HG03060 (cell line): Measurements from ENCODE around the gene FCHSD1.
A peak's percentile ranks its signal among the peaks of the same experiment; 100 is the strongest.
"Not testable (repeated sequence)": the region's sequence is repeated elsewhere in the genome, so short reads cannot be mapped to it uniquely, and the experiment has no call there.

ENCODE experiments used
- ATAC-seq: cut with Tn5 transposase; IDR thresholded peaks from one replicate; pipeline ENCODE4 v1.9.1; 2021; ENCODE audit warnings: low read depth, moderate number of reproducible peaks; ENCODE audit not compliant: unreplicated experiment

The FCHSD1 gene

GRCh38 chr5:141618804-141619554 is 32.2 kb downstream of the FCHSD1 start, which contains the start of gene DIAPH1:
Gene DIAPH1 (minus strand): TSS chr5:141619000. CDS start chr5:141618914, 86 bp downstream.
- peak; percentile 56 for ATAC-seq

DNA sequence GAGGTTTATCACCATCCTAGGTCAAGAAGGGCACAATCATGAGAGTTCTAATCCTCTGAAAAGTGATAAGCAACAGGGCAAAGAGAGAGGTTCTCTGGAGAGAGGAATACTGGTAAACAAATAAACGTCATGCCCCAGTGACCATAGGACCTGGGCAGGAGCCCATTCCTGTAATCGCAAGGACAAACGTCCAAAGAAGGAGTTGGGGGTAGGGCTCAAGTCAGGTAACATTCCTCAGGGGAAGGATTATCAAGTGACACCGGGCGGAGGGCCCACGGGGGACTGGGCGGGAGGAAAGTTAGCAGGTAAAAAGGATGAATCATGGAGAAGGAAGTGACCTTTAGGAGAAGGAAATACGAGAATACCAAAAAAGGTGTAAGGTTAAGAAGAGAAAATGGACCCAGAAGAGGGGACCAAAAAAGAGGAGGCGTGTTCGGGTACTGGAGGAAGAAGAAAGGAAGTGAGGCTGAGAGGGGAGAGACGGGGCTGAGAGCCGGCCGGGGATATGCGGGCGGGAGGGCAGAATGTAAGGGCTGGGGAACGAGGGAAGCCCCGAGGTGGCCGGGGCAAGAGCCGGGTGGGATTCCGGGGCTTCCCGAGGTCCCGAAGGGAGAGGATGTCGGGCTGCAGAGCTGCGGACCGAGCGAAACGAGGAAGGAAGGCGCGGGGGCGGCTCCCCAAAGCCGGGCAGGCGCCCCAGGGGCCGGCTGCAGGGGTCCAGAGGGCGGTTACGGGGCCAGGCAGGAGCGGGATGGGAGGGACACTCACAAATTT is 33.0 kb downstream of the FCHSD1 start:
- ATAC-seq, result peak; percentile 3

- ATAC-seq, result no peak
Measured at GRCh38 chr5:141617682-141618029, 33.6 kb downstream of the FCHSD1 start.

- no peak for ATAC-seq
Measured at GRCh38 chr5:141617128-141617527, 34.1 kb downstream of the FCHSD1 start.

GRCh38 chr5:141615991-141616720 is 35.1 kb downstream of the FCHSD1 start:
- ATAC-seq, result no peak

DNA sequence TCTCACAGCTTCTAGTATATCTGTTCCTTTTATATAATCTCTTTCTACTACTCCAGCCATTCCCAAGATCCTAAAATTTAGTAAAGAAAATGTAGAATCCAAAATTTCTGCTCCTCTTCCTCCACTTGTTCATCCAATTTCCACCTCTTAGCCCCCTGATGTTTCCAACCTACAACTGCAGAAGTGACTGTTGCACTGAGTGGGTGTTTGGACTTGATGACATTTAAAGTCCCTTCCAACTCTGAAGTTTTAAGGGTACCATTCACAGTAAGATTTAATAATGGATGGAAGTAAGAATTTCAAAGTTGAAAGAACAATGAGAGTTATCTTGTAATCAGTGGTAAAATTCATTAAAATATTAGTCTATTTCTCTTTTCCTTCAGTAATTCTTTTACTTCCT is 37.9 kb downstream of the FCHSD1 start:
- ATAC-seq, result no peak

DNA sequence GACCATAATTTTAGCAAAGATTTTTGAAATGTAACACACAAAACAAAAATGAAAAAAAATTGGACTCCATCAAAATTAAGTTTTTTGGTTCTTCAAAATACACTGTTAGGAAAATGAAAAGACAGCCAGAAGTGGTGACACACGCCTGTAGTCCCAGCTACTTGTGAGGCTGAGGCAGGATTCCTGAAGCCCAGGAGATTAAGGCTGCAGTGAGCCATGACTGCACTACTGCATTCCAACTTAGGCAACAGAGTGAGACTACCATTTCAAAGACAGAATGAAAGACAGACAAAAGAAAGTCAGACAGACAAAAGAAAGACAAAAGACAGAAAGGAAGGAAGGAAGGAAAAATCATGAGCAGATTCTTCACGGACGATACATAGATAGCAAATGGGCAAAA is 39.9 kb downstream of the FCHSD1 start:
- no peak for ATAC-seq

DNA sequence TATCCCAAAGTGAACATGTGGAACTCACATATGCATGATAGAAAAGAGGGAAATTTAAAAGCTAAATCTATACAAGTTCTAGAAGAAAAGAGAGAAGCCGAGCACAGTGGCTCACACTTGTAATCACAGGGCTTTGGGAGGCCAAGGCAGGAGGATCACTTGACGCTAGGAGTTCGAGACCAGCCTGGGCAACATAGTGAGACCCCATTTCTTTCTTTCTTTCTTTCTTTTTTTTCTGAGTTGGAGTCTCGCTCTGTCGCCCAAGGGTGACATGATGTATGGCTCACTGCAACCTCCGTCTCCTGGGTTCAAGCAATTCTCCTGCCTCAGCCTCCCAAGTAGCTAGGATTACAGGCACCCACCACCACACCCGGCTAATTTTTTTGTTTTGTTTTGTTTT is 41.3 kb downstream of the FCHSD1 start:
- ATAC-seq, result not testable (repeated sequence)

DNA sequence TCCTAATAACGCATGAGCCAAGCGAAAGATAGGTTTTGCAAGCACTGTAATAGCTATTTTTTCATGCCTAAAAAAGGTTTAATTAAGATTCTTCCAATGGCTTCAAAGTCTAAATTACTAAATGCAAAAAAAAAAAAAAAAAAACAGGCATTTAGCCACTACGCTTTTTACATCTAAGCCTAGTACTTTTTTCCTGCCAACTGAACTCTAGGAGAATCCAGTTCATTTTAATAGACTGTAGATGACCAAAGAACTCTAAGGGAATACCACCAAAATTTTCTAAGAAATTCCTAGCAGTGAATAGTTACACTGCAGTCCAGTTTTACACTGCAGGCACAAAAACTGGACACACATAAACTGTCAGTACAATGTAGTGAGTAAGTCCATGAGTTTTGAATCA is 42.2 kb downstream of the FCHSD1 start:
- no peak for ATAC-seq

DNA sequence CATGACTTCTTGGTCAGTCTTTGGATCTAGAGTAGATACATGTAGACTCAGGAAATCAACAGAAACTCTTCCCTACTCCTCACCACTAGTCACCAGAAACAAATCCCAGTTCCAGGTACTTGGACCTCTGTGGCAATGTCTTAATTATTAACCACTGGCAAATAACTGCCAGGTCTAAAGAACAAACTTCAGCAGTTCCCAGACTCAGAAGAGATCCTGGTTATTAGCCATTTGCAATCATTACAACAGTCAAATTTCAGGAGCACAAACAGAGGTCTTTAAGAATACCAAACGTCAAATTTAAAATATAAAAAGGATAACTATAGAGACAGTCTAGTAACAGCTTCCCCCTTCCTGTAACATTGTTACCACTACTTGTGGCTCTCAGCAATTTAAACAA is 42.7 kb downstream of the FCHSD1 start:
- ATAC-seq, result no peak

GRCh38 chr5:141608046-141608445 is 43.2 kb downstream of the FCHSD1 start:
- ATAC-seq, result no peak

- peak; percentile 89 for ATAC-seq
Measured at GRCh38 chr5:141605523-141606277, 45.5 kb downstream of the FCHSD1 start.

DNA sequence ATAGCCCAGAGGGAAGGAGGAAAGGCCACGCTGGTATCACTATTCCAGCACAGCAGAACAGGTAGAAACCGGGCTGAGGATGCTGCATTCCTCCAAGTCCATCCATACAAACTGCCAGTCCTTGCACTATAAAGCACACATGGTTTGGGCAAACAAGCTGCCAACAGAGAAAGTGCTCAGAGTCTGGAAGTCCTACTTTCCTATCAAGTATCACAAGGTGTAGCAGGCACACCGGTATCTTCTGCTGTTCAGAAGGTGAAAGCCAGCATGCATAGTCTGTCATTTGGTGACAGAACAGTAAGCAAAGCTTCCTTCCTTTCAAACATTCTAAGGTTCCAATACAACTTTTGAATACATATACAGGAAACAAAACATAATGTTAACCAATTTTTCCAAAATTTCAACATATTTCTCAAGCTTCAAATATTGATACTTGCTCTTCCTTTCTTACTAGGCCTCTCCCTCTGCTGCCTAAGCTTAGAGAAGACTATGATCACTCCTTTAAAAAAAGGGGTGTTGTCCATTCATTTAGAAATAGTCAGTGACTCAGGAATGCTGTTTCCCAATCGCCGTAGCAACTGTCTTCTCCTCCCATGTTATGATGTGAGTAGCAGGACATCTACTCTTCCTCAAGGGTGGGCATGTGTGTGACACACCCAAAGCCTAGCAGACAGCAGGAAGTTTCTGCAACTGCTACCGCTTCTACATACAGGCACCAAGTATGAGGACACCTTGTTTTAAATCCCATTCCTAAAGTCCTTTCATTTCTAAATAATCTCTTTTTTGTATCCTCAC is 47.1 kb downstream of the FCHSD1 start:
- no peak for ATAC-seq

DNA sequence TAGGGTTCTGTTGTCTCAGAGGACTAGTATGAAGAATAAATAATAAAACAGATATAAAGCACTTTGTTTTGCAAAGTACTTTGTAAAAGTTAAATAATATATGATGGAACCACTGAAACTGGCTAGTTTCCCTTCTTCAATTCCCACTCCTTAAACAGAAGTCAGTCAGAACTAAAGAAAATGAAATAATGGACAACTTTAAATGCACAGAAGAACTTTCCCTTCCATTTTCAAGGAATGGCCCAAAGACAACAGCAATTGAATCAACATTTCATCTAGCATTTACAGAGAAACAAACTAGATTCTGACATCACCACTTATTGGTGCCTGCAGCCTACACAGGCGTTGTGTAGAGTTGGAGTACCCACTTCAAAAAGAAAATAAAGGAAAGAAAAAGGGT is 48.6 kb downstream of the FCHSD1 start:
- no peak for ATAC-seq

DNA sequence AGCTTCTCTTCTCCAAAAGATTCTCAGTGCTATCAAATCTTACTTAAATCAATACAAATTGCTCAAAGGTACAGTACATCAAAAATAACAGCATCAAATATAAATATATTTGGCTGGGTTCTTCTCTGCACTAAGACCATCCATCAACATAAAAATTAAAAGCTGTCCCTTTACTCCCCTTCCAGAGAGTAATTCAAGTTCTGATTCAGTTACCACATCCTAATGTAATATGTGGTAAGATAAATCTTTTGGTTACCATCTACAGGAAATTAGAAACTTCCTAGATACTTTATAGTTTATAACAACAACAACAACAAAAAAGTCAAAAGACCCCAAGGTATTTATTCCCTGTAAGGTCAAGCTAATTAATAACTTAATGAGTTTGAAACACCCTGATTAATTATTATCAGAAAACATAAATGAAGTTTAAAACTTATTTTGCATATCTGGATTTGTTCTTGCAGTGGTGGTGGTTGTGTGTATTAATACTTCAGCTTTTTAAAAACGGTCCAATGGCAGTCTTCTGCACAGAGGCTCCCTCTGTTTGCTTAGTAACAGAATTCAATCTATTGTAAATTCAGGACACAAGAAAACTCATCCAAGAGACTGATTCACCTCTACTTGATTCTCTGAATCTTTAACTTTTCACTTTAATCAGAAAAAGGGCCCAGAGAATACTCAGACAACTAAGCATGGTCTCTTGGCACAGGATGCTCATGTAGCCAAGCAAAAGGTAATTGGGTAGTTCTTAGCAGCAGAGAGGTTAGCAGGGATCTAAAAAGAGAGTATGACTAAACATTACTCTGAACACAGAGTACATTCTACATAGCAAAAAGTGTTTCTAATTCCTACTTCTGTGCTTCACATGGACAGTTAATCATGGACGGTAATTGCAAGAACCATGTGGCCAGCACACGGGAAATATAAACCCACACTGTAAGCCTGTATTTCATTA is 52.5 kb downstream of the FCHSD1 start:
- ATAC-seq, result no peak

DNA sequence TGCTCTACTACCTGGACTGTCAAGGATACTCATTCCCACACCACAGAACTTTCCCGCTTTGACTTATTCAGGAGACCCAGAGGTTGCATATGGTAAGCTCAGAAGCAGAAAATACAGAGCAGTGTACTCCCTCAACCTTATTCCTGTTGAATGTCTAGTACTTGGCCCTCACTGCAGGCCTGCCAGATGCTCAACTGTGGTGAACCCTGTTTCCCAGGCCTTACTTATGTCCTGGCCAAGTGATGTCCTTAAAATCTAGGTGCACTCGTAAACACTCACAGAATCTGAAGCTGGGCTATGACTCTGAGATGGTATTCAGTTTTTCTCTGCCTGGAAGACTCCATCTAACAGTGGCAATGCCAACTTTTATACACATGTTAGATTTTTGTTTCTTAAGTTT is 53.4 kb downstream of the FCHSD1 start:
- ATAC-seq, result no peak

GRCh38 chr5:141597394-141597793 is 53.8 kb downstream of the FCHSD1 start:
- ATAC-seq, result no peak

DNA sequence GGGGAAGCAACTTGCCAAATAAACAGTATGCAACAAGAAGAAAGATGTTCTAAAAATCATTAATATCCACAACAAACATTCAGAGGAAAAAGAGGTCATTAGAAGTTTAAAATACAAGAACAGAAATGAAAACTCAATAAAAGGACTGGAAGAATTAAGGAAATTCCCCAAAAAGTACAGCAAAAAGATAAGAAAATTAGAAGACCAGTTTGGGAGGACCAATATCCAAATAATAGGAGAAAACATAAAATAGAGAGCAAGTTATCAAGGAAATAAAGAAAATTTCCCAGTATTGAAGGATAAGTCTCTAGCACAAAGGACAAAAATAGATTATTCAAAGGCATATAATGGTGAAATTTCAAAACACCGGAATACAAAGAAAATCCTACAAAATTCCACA is 54.4 kb downstream of the FCHSD1 start:
- ATAC-seq, result no peak

GRCh38 chr5:141590127-141590526 is 61.1 kb downstream of the FCHSD1 start:
- ATAC-seq, result no peak
